ENCODE data around the gene PXDN. TPM values are rescaled to one million over a fixed set of nuclear protein-coding genes. Genes with fewer than 3 reads are reported as not detected.

Gene PXDN
- total and polyA plus RNA-seq, 2 of the 4 experiments (the other 2 are of a cell fraction): 153 to 332 TPM

DNA sequence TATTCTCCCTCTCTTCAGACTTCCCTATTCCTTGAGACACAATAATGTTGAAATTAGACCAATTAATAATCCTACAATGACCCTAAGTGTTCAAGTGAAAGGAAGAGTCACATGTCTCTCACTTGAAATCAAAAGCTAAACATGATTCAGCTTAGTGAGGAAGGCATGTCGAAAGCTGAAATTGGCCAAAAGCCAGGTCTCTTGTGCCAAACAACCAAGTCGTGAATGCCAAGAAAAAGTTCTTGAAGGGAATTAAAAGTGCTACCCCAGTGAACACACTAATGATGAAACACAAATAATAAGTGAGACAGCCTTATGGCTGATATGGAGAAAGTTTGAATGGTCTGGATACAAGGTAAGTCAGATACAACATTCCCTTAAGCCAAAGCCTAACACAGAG, 115.4 kb downstream of the PXDN start:
- Histone ChIP-seq H3K23ac (ENCODE audit: low read depth, low read length) (no peak overlapping the region), H3K14ac (replicated peaks; ENCODE audit: low read depth, low read length) (no peak overlapping the region; the same call in 1 of the 2 replicates), H3K4me2 (ENCODE audit: low read depth, low read length) (no peak overlapping the region), H3K36me3 (ENCODE audit: control insufficient read depth, insufficient read depth, low read length) (peaks cover 22% of the 10 kb centered on the region), H2BK15ac (ENCODE audit: low read depth, low read length) (peak overlapping the region; percentile 8; the same call in 1 of the 3 replicates), H4K20me1 (ENCODE audit: insufficient read depth, low read length) (peaks cover 14% of the 10 kb centered on the region), H3K4me1 (ENCODE audit: control insufficient read depth, insufficient read depth, low read length) (peaks cover 18% of the 10 kb centered on the region), H4K91ac (ENCODE audit: insufficient read depth, low read depth, low read length) (no peak overlapping the region), H3K27ac (ENCODE audit: insufficient read depth, low read length) (no peak overlapping the region), H3K18ac (ENCODE audit: low read depth, low read length) (no peak overlapping the region; the same call in 1 of the 2 replicates), H3K9ac (ENCODE audit: low read depth, low read length) (no peak overlapping the region), H3K79me1 (ENCODE audit: low read depth in 1 of 2, low read length in 2 of 2) (peaks cover 0 to 37% of the 10 kb centered on the region in 2 experiments; a peak in 3 of 4 replicates), H4K8ac (ENCODE audit: low read depth in 2 of 2, low read length in 2 of 2) (no peak overlapping the region), H3K4ac (ENCODE audit: low read depth, low read length) (no peak overlapping the region), H3K56ac (ENCODE audit: extremely low read depth, insufficient read depth, low read length) (no peak overlapping the region), H3K4me3 (ENCODE audit: insufficient read depth, low read depth, low read length) (no peak overlapping the region), H2BK120ac (ENCODE audit: low read depth, low read length) (no peak overlapping the region), H4K5ac (ENCODE audit: low read depth, low read length) (no peak overlapping the region), H3K9me1 (ENCODE audit: insufficient read depth, low read length) (peaks cover 22% of the 10 kb centered on the region), H3K9me3 (ENCODE audit: control insufficient read depth, insufficient read depth, low read length) (peaks cover 5% of the 10 kb centered on the region), H2AFZ (replicated peaks; ENCODE audit: low read length, poor library complexity) (no peak overlapping the region), H2AK9ac (replicated peaks; ENCODE audit: low read depth, low read length, poor library complexity) (no peak overlapping the region), H2BK5ac (ENCODE audit: low read depth, low read length, poor library complexity, severe bottlenecking) (peak overlapping the region; percentile 34), H2BK20ac (ENCODE audit: low read depth, low read length) (no peak overlapping the region), H2AK5ac (ENCODE audit: low read depth, low read length) (no peak overlapping the region), H3K27me3 (ENCODE audit: control insufficient read depth, insufficient read depth, low read length) (no peaks in the 10 kb centered on the region)
- no peak for TF ChIP-seq FOS (IDR thresholded peaks at IDR 0.05; ENCODE audit: low read depth, low read length)
- TF ChIP-seq, protein P1, sequence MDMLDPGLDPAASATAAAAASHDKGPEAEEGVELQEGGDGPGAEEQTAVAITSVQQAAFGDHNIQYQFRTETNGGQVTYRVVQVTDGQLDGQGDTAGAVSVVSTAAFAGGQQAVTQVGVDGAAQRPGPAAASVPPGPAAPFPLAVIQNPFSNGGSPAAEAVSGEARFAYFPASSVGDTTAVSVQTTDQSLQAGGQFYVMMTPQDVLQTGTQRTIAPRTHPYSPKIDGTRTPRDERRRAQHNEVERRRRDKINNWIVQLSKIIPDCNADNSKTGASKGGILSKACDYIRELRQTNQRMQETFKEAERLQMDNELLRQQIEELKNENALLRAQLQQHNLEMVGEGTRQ (IDR thresholded peaks at IDR 0.05; ENCODE audit: low read depth, low read length): 0 out of 2 replicates have a peak, but pooled peaks have one; percentile 22
- ATAC-seq (ENCODE audit: low read depth) (no peak), DNase-seq (peak; percentile 74)
- POLR2A ChIA-PET (ENCODE audit: unreplicated experiment): interaction anchor here (0.6 kb wide), 1 partner anchor 1376 kb away, joined by 4 read pairs; no protein-coding TSS in a partner anchor
- no TSS peak for BruUV-seq (replicated peaks)
- in situ Hi-C loops (cut with MboI; ENCODE audit: low sequenced_read_pairs): no loop called here
- no CpG with 5 or more reads among the region's 2 CpGs for WGBS, 2 experiments (ENCODE audit: extremely low coverage in 2 of 2, insufficient read length in 1 of 2)
- CTCF ChIA-PET: interaction anchor here (0.6 to 1.0 kb wide), 2 partner anchors 15 to 141 kb away, joined by 3 read pairs; no protein-coding TSS in a partner anchor
- dilution Hi-C loops (cut with HindIII; ENCODE audit: low sequenced_read_pairs, unreplicated experiment): no loop called here
- intact Hi-C loops (cut with micrococcal nuclease): no loop called here
